Caco-2 (cell line): ENCODE measurements around the gene KRTAP12-1. TPM values are rescaled to one million over a fixed set of nuclear protein-coding genes. Genes with fewer than 3 reads are reported as not detected.

ENCODE experiments used
- BruUV-seq: library from RNA; stranded (reverse); fragments of 400-500 nt; replicated peaks from 2 replicates; lab custom pipeline; 2021; lab: Mats Ljungman, UMichigan
- CTCF ChIA-PET: fragments of 300-600 bp; sonication (Branson Sonifier 250); formaldehyde crosslinking; loops from one replicate; lab custom pipeline; 2022; ENCODE audit warnings: antibody characterized with exemption; lab: Charles Lee
- POLR2A ChIA-PET: fragments of 300-600 bp; sonication (Branson Sonifier 250); formaldehyde crosslinking; loops from one replicate; lab custom pipeline; 2022; ENCODE audit warnings: antibody characterized with exemption; lab: Charles Lee
- DNase-seq, 2 experiments: peaks; one replicate each; pipeline versions ENCODE4 v3.0.0 to v3.0.0-alpha.2; 2020 to 2022
- H3K27me3 ChIP-seq: replicated peaks from 2 replicates; pipeline ENCODE4 v1.6.0; 2011; ENCODE audit warnings: low read length; ENCODE audit not compliant: control insufficient read depth, insufficient read depth
- H3K36me3 ChIP-seq: 2 replicates; pipeline ENCODE4 v1.5.1; 2011; ENCODE audit warnings: low read length; ENCODE audit not compliant: control insufficient read depth, insufficient read depth
- H3K4me1 ChIP-seq: fragments of 250-450 bp; sonication (Bioruptor Pico); 2 replicates; pipeline ENCODE4 v1.5.1; 2020; ENCODE audit warnings: mild to moderate bottlenecking
- H3K4me3 ChIP-seq: 2 replicates; pipeline ENCODE4 v1.5.1; 2011; ENCODE audit warnings: low read depth, mild to moderate bottlenecking, control low read depth, low read length
- H3K9me3 ChIP-seq: fragments of 250-450 bp; sonication (Bioruptor Pico); 2 replicates; pipeline ENCODE4 v1.5.1; 2020; ENCODE audit warnings: mild to moderate bottlenecking, moderate library complexity
- H3K27ac Mint-ChIP-seq: one replicate; pipeline ENCODE4 v1.8.0; 2022; ENCODE audit warnings: mixed read lengths; ENCODE audit not compliant: unreplicated experiment
- H3K27me3 Mint-ChIP-seq: one replicate; pipeline ENCODE4 v1.8.0; 2022; ENCODE audit warnings: mixed read lengths; ENCODE audit not compliant: insufficient read depth, unreplicated experiment
- H3K36me3 Mint-ChIP-seq: one replicate; pipeline ENCODE4 v1.8.0; 2022; ENCODE audit warnings: mild to moderate bottlenecking, mixed read lengths; ENCODE audit not compliant: insufficient read depth, unreplicated experiment
- H3K4me1 Mint-ChIP-seq: one replicate; pipeline ENCODE4 v1.8.0; 2022; ENCODE audit warnings: low read depth, mixed read lengths; ENCODE audit not compliant: unreplicated experiment
- H3K4me3 Mint-ChIP-seq: one replicate; pipeline ENCODE4 v1.8.0; 2022; ENCODE audit warnings: mild to moderate bottlenecking, moderate library complexity, mixed read lengths; ENCODE audit not compliant: unreplicated experiment
- H3K9me3 Mint-ChIP-seq: one replicate; pipeline ENCODE4 v1.8.0; 2022; ENCODE audit warnings: mixed read lengths; ENCODE audit not compliant: unreplicated experiment
- CTCF ChIP-seq, 2 experiments: fragments of 200-600 bp in 1 of 2; IDR thresholded peaks; 1 replicate in 1 of 2; 2 replicates in 1 of 2; pipeline versions ENCODE4 v1.5.1 to v1.8.0; 2011 to 2022; ENCODE audit warnings: antibody characterized with exemption in 1 of 2, control low read depth in 1 of 2, inconsistent platforms in 1 of 2, low read depth in 1 of 2, low read length in 1 of 2, mild to moderate bottlenecking in 1 of 2, moderate library complexity in 1 of 2; ENCODE audit not compliant: insufficient read depth in 1 of 2, severe bottlenecking in 1 of 2, unreplicated experiment in 1 of 2
- intact Hi-C: fragments of 100-400 bp; cut with micrococcal nuclease; formaldehyde crosslinking; loops from one replicate; pipeline ENCODE4 v1.10.0; 2022; ENCODE audit not compliant: unreplicated experiment
- total RNA-seq: library from RNA; stranded (reverse); gene quantifications from 2 replicates; pipeline ENCODE4 v1.2.3, GENCODE V29; 2022

Gene KRTAP12-1
- total RNA-seq, 1 experiment from 2014 or later: not detected

- H3K36me3 ChIP-seq: no peaks in the 10 kb centered on the region
- POLR2A ChIA-PET: no interaction called here
- intact Hi-C loops: no loop called here
- peak in 1 of 2 experiments; percentile 22 for TF ChIP-seq CTCF (IDR thresholded peaks at IDR 0.05; ENCODE audit: insufficient read depth in 1 of 2, low read depth in 1 of 2, low read length in 1 of 2, severe bottlenecking in 1 of 2, unreplicated experiment in 1 of 2)
- Mint-ChIP-seq H3K27ac (no peak within 1 kb of the TSS), H3K36me3 (no peaks in the 10 kb centered on the region), H3K4me1 (peaks cover 7% of the 10 kb centered on the region), H3K4me3 (peak within 1 kb of the TSS; percentile 42), H3K27me3 (peaks cover 9% of the 10 kb centered on the region), H3K9me3 (no peaks in the 10 kb centered on the region)
- no peaks in the 10 kb centered on the region for H3K9me3 ChIP-seq
- peak within 1 kb of the TSS; percentile 18 for H3K4me3 ChIP-seq
- peaks cover 6% of the 10 kb centered on the region; the same call in 1 of the 2 replicates for H3K4me1 ChIP-seq
- H3K27me3 ChIP-seq: no peaks in the 10 kb centered on the region
- CTCF ChIA-PET: interaction anchor here (1.5 kb wide), 1 partner anchor 31 kb away, joined by 5 read pairs; no protein-coding TSS in a partner anchor
- peak; percentile 37 to 56 for DNase-seq
- BruUV-seq: no TSS peak
These were observed 29.6 kb upstream of the KRTAP12-1 start, which contains the start of gene TSPEAR for GRCh38 chr21:44711327-44712202. TSS of gene TSPEAR (minus strand) at chr21:44711572. CDS start at chr21:44711514, 58 bp downstream.

- no TSS peak for BruUV-seq
- DNase-seq: peak in 1 of 2 experiments; percentile 13
- Mint-ChIP-seq H3K4me1 (peaks cover 7% of the 10 kb centered on the region), H3K9me3 (no peaks in the 10 kb centered on the region), H3K4me3 (peak overlapping the region; percentile 42), H3K36me3 (no peaks in the 10 kb centered on the region), H3K27ac (no peak overlapping the region), H3K27me3 (peaks cover 9% of the 10 kb centered on the region)
- ChIA-PET POLR2A (no interaction called here), CTCF (interaction anchor here (0.6 to 1.5 kb wide), 4 partner anchors 12 to 247 kb away, joined by 3 to 7 read pairs (median 4); no protein-coding TSS in a partner anchor)
- Histone ChIP-seq H3K36me3 (no peaks in the 10 kb centered on the region), H3K27me3 (no peaks in the 10 kb centered on the region), H3K4me3 (peak overlapping the region; percentile 18; the same call in 1 of the 2 replicates), H3K4me1 (peaks cover 6% of the 10 kb centered on the region; the same call in 1 of the 2 replicates), H3K9me3 (no peaks in the 10 kb centered on the region; the same call in 1 of the 2 replicates)
- intact Hi-C loops: no loop called here
- no peak for TF ChIP-seq CTCF (IDR thresholded peaks at IDR 0.05; ENCODE audit: insufficient read depth in 1 of 2, low read depth in 1 of 2, low read length in 1 of 2, severe bottlenecking in 1 of 2, unreplicated experiment in 1 of 2)
These were observed 28.9 kb upstream of the KRTAP12-1 start for GRCh38 chr21:44710756-44711326.

GRCh38 chr21:44710294-44710665 is 28.3 kb upstream of the KRTAP12-1 start:
- H3K9me3 Mint-ChIP-seq: no peaks in the 10 kb centered on the region
- Histone ChIP-seq H3K4me1 (peaks cover 6% of the 10 kb centered on the region; the same call in 1 of the 2 replicates), H3K9me3 (no peaks in the 10 kb centered on the region; the same call in 1 of the 2 replicates), H3K27me3 (no peaks in the 10 kb centered on the region), H3K4me3 (no peak overlapping the region), H3K36me3 (no peaks in the 10 kb centered on the region)
- peaks cover 7% of the 10 kb centered on the region for H3K4me1 Mint-ChIP-seq
- ChIA-PET CTCF (interaction anchor here (0.6 to 1.5 kb wide), 4 partner anchors 11 to 247 kb away, joined by 3 to 7 read pairs (median 4); no protein-coding TSS in a partner anchor), POLR2A (no interaction called here)
- no peaks in the 10 kb centered on the region for H3K36me3 Mint-ChIP-seq
- intact Hi-C loops: no loop called here
- BruUV-seq: no TSS peak
- H3K27me3 Mint-ChIP-seq: peaks cover 9% of the 10 kb centered on the region
- DNase-seq: no peak
- H3K27ac Mint-ChIP-seq: no peak overlapping the region
- TF ChIP-seq CTCF (IDR thresholded peaks at IDR 0.05; ENCODE audit: insufficient read depth in 1 of 2, low read depth in 1 of 2, low read length in 1 of 2, severe bottlenecking in 1 of 2, unreplicated experiment in 1 of 2): no peak
- H3K4me3 Mint-ChIP-seq: no peak overlapping the region
